Vagina (tissue), 2 donors: ENCODE measurements around the gene RRN3. TPM values are rescaled to one million over a fixed set of nuclear protein-coding genes. Genes with fewer than 3 reads are reported as not detected.

Source experiments
- DNase-seq, 2 donors: peaks; one replicate each; pipeline ENCODE4 v3.0.0-alpha.2; 2017; ENCODE audit errors: extremely low spot score in 2 of 2
- H3K27ac ChIP-seq: fragments of 200-600 bp; sonication (generic); one replicate; pipeline ENCODE4 v1.5.1; 2019
- H3K27me3 ChIP-seq: fragments of 200-600 bp; sonication (generic); one replicate; pipeline ENCODE4 v1.5.1; 2019
- H3K36me3 ChIP-seq, 2 donors: fragments of 200-600 bp; sonication (generic); one replicate each; pipeline ENCODE4 v1.5.1; 2017 to 2019
- H3K4me1 ChIP-seq: fragments of 200-600 bp; sonication (generic); one replicate; pipeline ENCODE4 v1.5.1; 2019
- H3K4me3 ChIP-seq, 2 donors: fragments of 200-600 bp; sonication (generic); 1 replicate in 1 of 2; 2 replicates in 1 of 2; pipeline ENCODE4 v1.5.1; 2016 to 2019
- H3K9me3 ChIP-seq: fragments of 200-600 bp; sonication (generic); one replicate; pipeline ENCODE4 v1.5.1; 2019
- POLR2A ChIP-seq, 2 donors: fragments of 450-650 bp; IDR thresholded peaks; one replicate each; pipeline ENCODE4 v1.6.1; 2017; ENCODE audit warnings: antibody characterized with exemption in 2 of 2, mild to moderate bottlenecking in 2 of 2, moderate library complexity in 2 of 2
- POLR2AphosphoS5 ChIP-seq, 2 donors: sonication (generic); formaldehyde crosslinking; IDR thresholded peaks; one replicate each; pipeline ENCODE4 v1.9.0; 2017; ENCODE audit warnings: antibody characterized with exemption in 2 of 2, mild to moderate bottlenecking in 2 of 2, low read depth in 1 of 2; ENCODE audit not compliant: insufficient read depth in 1 of 2
- intact Hi-C: fragments of 100-400 bp; cut with DNase I; formaldehyde crosslinking; loops from one replicate; pipeline ENCODE4 v1.15.1; 2023
- total RNA-seq: library from RNA; depleted of rRNA; stranded (reverse); fragments of >200 nt; gene quantifications from one replicate; pipeline ENCODE4 v1.2.3, GENCODE V29; 2016
- TF ChIP-seq, protein P1 (sequence below), 3 experiments: fragments of 450-650 bp in 2 of 3; fragments of 200-600 bp in 1 of 3; sonication (generic) in 1 of 3; IDR thresholded peaks; one replicate each; pipeline ENCODE4 v1.5.1; 2017 to 2019; ENCODE audit warnings: antibody characterized with exemption in 3 of 3, mild to moderate bottlenecking in 2 of 3, moderate library complexity in 2 of 3

The RRN3 gene
- total RNA-seq, 1 donor from 2014 or later = 24.8 TPM

DNA sequence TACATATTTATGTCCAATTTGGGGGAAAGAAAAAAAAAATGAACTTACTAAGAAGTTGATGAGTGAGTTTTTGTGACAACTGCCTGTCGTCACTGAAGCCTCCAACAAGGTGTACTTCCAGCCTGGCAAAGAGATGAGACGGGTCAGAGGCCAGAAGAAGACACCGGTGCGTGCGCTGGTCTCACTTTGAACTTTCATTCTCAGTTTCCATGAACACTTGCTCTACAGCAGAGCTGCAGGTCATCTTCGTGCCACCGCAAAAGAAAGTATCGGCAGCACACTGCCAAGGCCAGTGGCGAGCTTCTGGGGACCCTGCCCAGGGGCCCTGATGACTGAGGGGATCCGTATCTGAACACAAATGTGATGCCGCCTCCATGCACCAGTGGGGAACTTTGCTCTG lies 49.8 kb downstream of the RRN3 start:
- H3K27ac ChIP-seq = no peak overlapping the region
- no peak for TF ChIP-seq POLR2AphosphoS5 (IDR thresholded peaks at IDR 0.05; ENCODE audit: insufficient read depth in 1 of 2, low read depth in 1 of 2)
- no peak for TF ChIP-seq POLR2A (IDR thresholded peaks at IDR 0.05)
- TF ChIP-seq, protein P1, sequence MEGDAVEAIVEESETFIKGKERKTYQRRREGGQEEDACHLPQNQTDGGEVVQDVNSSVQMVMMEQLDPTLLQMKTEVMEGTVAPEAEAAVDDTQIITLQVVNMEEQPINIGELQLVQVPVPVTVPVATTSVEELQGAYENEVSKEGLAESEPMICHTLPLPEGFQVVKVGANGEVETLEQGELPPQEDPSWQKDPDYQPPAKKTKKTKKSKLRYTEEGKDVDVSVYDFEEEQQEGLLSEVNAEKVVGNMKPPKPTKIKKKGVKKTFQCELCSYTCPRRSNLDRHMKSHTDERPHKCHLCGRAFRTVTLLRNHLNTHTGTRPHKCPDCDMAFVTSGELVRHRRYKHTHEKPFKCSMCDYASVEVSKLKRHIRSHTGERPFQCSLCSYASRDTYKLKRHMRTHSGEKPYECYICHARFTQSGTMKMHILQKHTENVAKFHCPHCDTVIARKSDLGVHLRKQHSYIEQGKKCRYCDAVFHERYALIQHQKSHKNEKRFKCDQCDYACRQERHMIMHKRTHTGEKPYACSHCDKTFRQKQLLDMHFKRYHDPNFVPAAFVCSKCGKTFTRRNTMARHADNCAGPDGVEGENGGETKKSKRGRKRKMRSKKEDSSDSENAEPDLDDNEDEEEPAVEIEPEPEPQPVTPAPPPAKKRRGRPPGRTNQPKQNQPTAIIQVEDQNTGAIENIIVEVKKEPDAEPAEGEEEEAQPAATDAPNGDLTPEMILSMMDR (IDR thresholded peaks at IDR 0.05) = no peak
- no peaks in the 10 kb centered on the region for H3K27me3 ChIP-seq
- no peaks in the 10 kb centered on the region for H3K9me3 ChIP-seq
- intact Hi-C loops = no loop called here
- H3K36me3 ChIP-seq = peaks cover 0 to 44% of the 10 kb centered on the region in 2 donors
- no peak overlapping the region for H3K4me3 ChIP-seq
- DNase-seq = no peak
- H3K4me1 ChIP-seq = peaks cover 15% of the 10 kb centered on the region

DNA sequence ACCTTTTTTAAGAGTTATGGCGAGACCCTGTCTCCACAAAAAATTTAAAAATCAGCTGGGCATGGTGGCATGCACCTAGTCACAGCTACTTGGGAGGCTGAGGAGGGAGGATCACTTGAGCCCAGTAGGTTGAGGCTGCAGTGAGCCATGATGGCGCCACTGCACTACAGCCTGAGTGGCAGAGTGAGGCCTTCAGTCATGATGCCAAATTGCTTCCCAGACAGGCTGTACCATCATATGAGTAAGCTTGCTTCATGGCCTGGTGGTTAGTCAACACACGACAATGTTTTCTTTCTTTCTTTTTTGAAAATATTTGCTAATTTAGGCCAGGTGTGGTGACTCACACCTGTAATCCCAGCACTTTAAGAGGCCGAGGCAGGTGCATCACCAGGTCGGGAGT lies 50.7 kb downstream of the RRN3 start:
- peaks cover 0 to 53% of the 10 kb centered on the region in 2 donors for H3K36me3 ChIP-seq

DNA sequence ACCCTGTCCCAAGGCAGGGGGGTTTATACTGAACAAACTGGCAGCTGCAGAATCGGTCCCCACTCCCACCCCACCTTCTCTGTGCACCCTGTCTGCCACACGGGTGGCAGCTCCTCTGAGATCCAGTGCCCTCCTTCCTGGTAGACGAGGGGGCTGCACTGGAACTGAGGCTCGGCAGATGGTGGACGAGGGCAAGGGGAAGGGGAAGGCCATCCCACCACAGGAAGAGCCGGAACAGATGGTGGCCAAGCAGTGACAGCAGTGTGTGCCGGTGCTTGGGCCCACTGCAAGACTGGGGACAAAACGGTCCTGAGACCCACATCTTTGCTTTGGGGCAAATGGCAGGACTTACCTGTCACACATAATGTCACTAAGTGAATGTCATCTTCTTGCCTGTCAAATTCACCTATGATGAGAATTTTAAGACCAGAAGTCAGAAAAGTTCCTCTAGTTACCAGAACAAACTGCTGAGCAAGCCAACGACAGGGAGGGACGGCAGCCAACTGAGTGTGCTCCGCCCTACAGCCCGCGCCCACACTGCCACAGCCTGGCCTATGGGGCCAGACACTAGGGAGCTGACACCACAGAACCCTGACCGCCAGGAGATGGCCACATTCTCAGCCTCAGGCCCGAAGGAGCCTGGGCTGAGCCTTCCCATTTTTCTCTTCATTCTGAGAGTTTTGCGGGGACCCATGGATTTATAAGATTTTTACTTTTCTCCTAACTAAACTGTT lies 52.6 kb downstream of the RRN3 start:
- Histone ChIP-seq H3K36me3 (peaks cover 0 to 60% of the 10 kb centered on the region in 2 donors), H3K27ac (peak overlapping the region; percentile 66), H3K4me3 (no peak overlapping the region), H3K4me1 (peaks cover 15% of the 10 kb centered on the region), H3K9me3 (no peaks in the 10 kb centered on the region), H3K27me3 (no peaks in the 10 kb centered on the region)
- peak in 1 of 2 donors; percentile 62 for TF ChIP-seq POLR2AphosphoS5 (IDR thresholded peaks at IDR 0.05; ENCODE audit: insufficient read depth in 1 of 2, low read depth in 1 of 2)
- TF ChIP-seq, protein P1 (IDR thresholded peaks at IDR 0.05) = no peak
- no peak for TF ChIP-seq POLR2A (IDR thresholded peaks at IDR 0.05)
- intact Hi-C loops = no loop called here
- DNase-seq = no peak

More for the DNA sequence above, 50.7 kb downstream of the RRN3 start:
- H3K4me1 ChIP-seq = peaks cover 15% of the 10 kb centered on the region
- intact Hi-C loops = no loop called here
- no peak for DNase-seq
- H3K27me3 ChIP-seq = no peaks in the 10 kb centered on the region
- H3K4me3 ChIP-seq = no peak overlapping the region
- H3K27ac ChIP-seq = no peak overlapping the region
- TF ChIP-seq POLR2AphosphoS5 (IDR thresholded peaks at IDR 0.05; ENCODE audit: insufficient read depth in 1 of 2, low read depth in 1 of 2) (no peak), POLR2A (IDR thresholded peaks at IDR 0.05) (no peak)
- TF ChIP-seq, protein P1 (IDR thresholded peaks at IDR 0.05) = no peak
- no peaks in the 10 kb centered on the region for H3K9me3 ChIP-seq

DNA sequence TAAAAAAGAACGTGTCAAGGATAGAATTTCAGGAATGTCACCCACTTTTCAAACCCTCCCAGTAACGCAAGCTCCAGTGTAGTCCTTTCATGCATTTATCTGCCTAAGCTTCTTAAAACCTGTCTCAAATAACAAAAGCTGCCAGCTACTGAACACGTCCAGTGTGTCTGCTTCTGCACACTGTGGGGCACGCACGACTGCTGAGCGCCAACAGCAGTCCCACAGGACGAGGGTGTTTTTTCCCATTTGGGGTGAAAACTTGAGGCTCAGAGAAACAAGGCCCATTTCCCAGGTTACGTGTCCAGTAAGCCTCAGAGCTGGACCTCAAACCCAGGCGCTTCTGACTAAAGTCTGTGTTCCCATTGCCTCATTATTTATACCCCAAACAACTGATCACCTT lies 55.4 kb downstream of the RRN3 start:
- H3K4me3 ChIP-seq = no peak overlapping the region
- TF ChIP-seq POLR2A (IDR thresholded peaks at IDR 0.05) (no peak), POLR2AphosphoS5 (IDR thresholded peaks at IDR 0.05; ENCODE audit: insufficient read depth in 1 of 2, low read depth in 1 of 2) (no peak)
- TF ChIP-seq, protein P1 (IDR thresholded peaks at IDR 0.05) = no peak
- H3K9me3 ChIP-seq = no peaks in the 10 kb centered on the region
- H3K36me3 ChIP-seq = peaks cover 0 to 78% of the 10 kb centered on the region in 2 donors
- intact Hi-C loops = no loop called here
- H3K27me3 ChIP-seq = no peaks in the 10 kb centered on the region
- H3K4me1 ChIP-seq = peaks cover 15% of the 10 kb centered on the region
- H3K27ac ChIP-seq = no peak overlapping the region
- DNase-seq = no peak

DNA sequence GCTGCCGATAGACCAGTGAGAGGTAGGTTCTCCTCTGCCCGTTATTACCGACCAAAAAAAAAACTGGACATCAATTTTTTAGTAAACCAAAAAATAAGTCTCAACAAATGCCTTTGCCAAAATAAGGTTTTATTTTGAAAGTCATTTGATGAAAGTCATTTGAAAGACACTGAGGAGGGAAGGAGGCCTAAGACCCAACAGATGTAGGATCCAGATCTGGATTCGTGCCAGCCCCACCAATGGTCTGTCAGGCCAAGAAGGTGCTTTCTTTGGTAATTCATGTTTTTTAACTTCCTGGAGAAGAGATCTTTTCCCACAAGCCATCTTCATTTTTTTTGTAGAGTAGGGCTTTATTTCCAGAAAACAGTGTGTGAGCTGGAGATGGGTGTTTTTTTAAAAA lies 56.3 kb downstream of the RRN3 start:
- no peaks in the 10 kb centered on the region for H3K27me3 ChIP-seq
- H3K4me3 ChIP-seq = no peak overlapping the region
- H3K4me1 ChIP-seq = peaks cover 15% of the 10 kb centered on the region
- intact Hi-C loops = no loop called here
- H3K27ac ChIP-seq = no peak overlapping the region
- peaks cover 0 to 83% of the 10 kb centered on the region in 2 donors for H3K36me3 ChIP-seq
- H3K9me3 ChIP-seq = no peaks in the 10 kb centered on the region
- no peak for TF ChIP-seq POLR2A (IDR thresholded peaks at IDR 0.05)
- no peak for DNase-seq
